ENCODE measurements around the gene HAO2.

The HAO2 gene

DNA sequence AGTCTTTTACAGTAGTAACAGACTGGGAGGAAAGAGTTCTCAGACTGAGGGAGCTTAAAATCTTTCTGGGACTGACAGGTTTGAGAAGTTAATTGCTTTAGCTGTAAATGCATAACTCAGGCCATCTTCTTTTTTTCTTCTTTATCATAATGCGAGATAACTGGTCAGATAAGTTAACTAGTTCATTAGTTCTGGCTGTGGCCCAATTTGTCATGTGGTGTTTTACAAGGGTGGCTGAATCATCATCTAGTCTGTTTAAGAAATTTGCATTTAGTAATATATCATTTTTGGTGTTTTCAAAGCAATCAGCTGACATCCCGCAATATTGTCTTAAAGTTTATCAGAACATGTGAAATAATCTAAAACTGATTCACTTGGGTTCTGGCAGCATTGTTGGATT lies 60.4 kb downstream of the HAO2 start:
- TF ChIP-seq, protein P1, sequence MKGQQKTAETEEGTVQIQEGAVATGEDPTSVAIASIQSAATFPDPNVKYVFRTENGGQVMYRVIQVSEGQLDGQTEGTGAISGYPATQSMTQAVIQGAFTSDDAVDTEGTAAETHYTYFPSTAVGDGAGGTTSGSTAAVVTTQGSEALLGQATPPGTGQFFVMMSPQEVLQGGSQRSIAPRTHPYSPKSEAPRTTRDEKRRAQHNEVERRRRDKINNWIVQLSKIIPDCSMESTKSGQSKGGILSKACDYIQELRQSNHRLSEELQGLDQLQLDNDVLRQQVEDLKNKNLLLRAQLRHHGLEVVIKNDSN (IDR thresholded peaks at IDR 0.05): no peak
- no peak for TF ChIP-seq FOXM1 (IDR thresholded peaks at IDR 0.05; ENCODE audit: borderline replicate concordance, low read depth)
- TF ChIP-seq TCF12 (IDR thresholded peaks at IDR 0.05; ENCODE audit: low read depth): no peak
- TF ChIP-seq NFIC (IDR thresholded peaks at IDR 0.05): no peak
- no peak for TF ChIP-seq CREB1 (IDR thresholded peaks at IDR 0.05; ENCODE audit: low read depth)
- no peak for TF ChIP-seq EP300 (IDR thresholded peaks at IDR 0.05; ENCODE audit: borderline replicate concordance)

DNA sequence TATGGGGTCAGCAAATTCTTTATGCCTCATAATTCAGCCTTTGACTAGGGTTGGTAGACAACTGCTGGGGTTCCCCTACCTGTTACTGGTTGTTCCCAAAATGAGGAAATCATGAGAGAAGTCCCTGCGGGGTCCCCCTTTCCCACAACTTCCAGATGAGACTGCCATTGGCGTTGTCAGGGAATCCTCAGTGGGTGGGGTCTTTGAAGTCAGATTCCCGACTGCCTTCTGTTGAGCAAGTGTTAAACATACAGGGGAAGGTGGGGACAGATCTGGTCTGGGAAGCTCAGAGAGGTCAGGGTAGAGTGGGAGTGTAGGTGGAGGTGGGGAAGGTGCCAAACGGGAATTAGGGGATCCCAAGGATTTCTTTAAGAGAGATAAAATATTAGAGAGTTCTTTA lies 61.1 kb downstream of the HAO2 start:
- TF ChIP-seq CREB1 (IDR thresholded peaks at IDR 0.05; ENCODE audit: low read depth) (no peak), RAD21 (IDR thresholded peaks at IDR 0.05; ENCODE audit: low read depth) (no peak), EGR1 (IDR thresholded peaks at IDR 0.05) (no peak), EP300 (IDR thresholded peaks at IDR 0.05; ENCODE audit: borderline replicate concordance) (no peak), TEAD4 (IDR thresholded peaks at IDR 0.05) (no peak), CEBPB (IDR thresholded peaks at IDR 0.05) (no peak), YY1 (IDR thresholded peaks at IDR 0.05; ENCODE audit: low read depth) (no peak), NFIC (IDR thresholded peaks at IDR 0.05) (no peak), FOXM1 (IDR thresholded peaks at IDR 0.05; ENCODE audit: borderline replicate concordance, low read depth) (no peak), REST (IDR thresholded peaks at IDR 0.05; ENCODE audit: low read depth) (no peak), ZBTB7A (IDR thresholded peaks at IDR 0.05; ENCODE audit: low read depth) (no peak), TCF12 (IDR thresholded peaks at IDR 0.05; ENCODE audit: low read depth) (no peak), TAF1 (IDR thresholded peaks at IDR 0.05; ENCODE audit: low read depth) (no peak)
- TF ChIP-seq, protein P1 (IDR thresholded peaks at IDR 0.05): no peak
- TF ChIP-seq, protein P2, sequence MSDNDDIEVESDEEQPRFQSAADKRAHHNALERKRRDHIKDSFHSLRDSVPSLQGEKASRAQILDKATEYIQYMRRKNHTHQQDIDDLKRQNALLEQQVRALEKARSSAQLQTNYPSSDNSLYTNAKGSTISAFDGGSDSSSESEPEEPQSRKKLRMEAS (IDR thresholded peaks at IDR 0.05): no peak

GRCh38 chr1:119430486-119430885 lies 61.9 kb downstream of the HAO2 start:
- TF ChIP-seq, protein P2 (IDR thresholded peaks at IDR 0.05): no peak
- TF ChIP-seq, protein P1 (IDR thresholded peaks at IDR 0.05): no peak
- no peak for TF ChIP-seq TAF1 (IDR thresholded peaks at IDR 0.05; ENCODE audit: low read depth)
- no peak for TF ChIP-seq NFIC (IDR thresholded peaks at IDR 0.05)
- TF ChIP-seq CREB1 (IDR thresholded peaks at IDR 0.05; ENCODE audit: low read depth): no peak
- no peak for TF ChIP-seq EP300 (IDR thresholded peaks at IDR 0.05; ENCODE audit: borderline replicate concordance)
- TF ChIP-seq EGR1 (IDR thresholded peaks at IDR 0.05): no peak
- no peak for TF ChIP-seq ZBTB7A (IDR thresholded peaks at IDR 0.05; ENCODE audit: low read depth)
- TF ChIP-seq FOXM1 (IDR thresholded peaks at IDR 0.05; ENCODE audit: borderline replicate concordance, low read depth): no peak
- no peak for TF ChIP-seq TCF12 (IDR thresholded peaks at IDR 0.05; ENCODE audit: low read depth)
- no peak for TF ChIP-seq RAD21 (IDR thresholded peaks at IDR 0.05; ENCODE audit: low read depth)
- TF ChIP-seq TEAD4 (IDR thresholded peaks at IDR 0.05): no peak
- TF ChIP-seq REST (IDR thresholded peaks at IDR 0.05; ENCODE audit: low read depth): no peak
- no peak for TF ChIP-seq YY1 (IDR thresholded peaks at IDR 0.05; ENCODE audit: low read depth)
- no peak for TF ChIP-seq CEBPB (IDR thresholded peaks at IDR 0.05)

DNA sequence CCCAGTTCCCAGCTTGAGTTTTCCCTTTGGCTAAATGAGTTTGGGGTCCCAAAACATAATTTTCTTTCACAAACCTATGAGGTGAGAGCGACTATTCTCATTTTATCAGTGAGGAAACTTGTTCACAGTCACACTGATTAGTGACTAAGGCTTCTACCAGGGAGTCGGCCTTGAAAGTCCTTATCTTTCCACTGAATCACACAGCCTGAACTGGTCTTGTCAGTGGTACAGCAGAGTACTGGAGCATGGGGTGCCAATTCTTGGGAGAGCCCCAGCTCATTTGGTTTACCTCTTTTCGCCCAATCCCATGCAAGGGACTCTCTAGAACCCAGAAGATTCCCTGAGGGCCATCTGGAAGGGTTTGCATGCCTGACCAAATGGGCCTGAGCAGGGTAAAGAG lies 63.3 kb downstream of the HAO2 start:
- no peak for TF ChIP-seq NFIC (IDR thresholded peaks at IDR 0.05)
- no peak for TF ChIP-seq FOXM1 (IDR thresholded peaks at IDR 0.05; ENCODE audit: borderline replicate concordance, low read depth)
- no peak for TF ChIP-seq YY1 (IDR thresholded peaks at IDR 0.05; ENCODE audit: low read depth)
- TF ChIP-seq CREB1 (IDR thresholded peaks at IDR 0.05; ENCODE audit: low read depth): no peak
- no peak for TF ChIP-seq REST (IDR thresholded peaks at IDR 0.05; ENCODE audit: low read depth)
- no peak for TF ChIP-seq ZBTB7A (IDR thresholded peaks at IDR 0.05; ENCODE audit: low read depth)
- TF ChIP-seq, protein P2 (IDR thresholded peaks at IDR 0.05): no peak
- no peak for TF ChIP-seq CEBPB (IDR thresholded peaks at IDR 0.05)
- TF ChIP-seq, protein P1 (IDR thresholded peaks at IDR 0.05): no peak
- no peak for TF ChIP-seq EGR1 (IDR thresholded peaks at IDR 0.05)
- TF ChIP-seq TAF1 (IDR thresholded peaks at IDR 0.05; ENCODE audit: low read depth): no peak
- no peak for TF ChIP-seq RAD21 (IDR thresholded peaks at IDR 0.05; ENCODE audit: low read depth)
